Activated CD4-positive, alpha-beta T cell treated with anti-CD3 and anti-CD28 coated beads, Interleukin-2, amount 50 U/mL, for 16 hours (primary cell): ENCODE results near the gene NCOA6.
"Not testable (repeated sequence)": the region's sequence is repeated elsewhere in the genome, so short reads cannot be mapped to it uniquely, and the experiment has no call there.

Experiments used
- DNase-seq: peaks from one replicate; pipeline ENCODE4 v3.0.0-alpha.2; 2020

NCOA6 gene

DNA sequence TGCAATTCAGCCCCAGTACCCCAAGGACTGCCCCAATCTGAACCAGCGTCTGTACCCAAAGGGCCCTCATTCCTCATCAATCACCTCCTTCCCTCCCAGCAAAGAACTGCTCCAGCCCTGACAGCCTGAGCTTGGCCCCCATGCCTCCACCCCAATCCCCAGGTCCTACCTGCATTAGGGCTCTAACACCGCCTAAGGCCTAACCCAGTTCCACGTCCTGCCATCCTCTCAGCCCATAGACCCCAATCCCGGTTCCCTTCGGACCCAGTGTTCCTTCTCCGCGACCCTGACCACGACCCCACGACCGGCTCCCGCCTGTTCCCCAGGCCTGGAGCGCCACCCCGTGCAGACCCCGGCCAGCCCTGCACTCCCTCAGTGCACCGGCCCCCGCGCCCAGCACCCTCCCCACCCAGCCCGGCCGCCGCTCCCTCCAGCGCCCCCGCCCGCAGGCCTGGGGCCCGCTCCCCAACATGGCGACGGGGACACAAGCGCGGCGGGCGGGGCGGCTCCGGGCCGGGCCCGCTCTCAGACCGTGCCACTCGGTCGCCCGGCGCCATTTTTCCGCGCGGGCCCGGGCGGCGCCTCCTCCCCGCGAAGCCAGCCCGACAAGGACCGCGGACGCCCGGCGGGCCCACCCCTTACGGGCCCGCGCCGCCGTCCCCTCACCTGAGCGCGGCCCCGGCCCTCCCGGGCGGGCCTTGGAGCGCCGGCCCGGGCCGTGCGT is 483 bp downstream of the NCOA6 start:
- DNase-seq, result peak; percentile 64

DNA sequence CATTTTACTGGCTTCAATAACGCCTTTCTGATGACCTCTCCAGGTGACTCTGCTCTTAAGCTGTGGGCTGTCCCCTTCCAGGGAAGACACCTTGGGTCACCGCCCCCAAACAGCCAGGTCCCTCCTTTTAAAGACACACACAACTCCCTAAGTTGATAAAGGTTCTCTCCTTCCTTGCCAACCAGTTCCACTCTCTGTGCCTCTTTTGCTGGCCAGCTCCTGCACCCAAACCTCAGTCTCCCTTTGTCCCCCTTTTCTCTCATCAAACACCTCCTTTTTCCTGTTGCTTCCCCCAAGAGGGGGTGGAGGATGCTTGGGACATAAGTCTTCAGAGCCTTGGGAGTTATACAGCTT is 1.0 kb downstream of the NCOA6 start:
- DNase-seq, result peak; percentile 81

DNA sequence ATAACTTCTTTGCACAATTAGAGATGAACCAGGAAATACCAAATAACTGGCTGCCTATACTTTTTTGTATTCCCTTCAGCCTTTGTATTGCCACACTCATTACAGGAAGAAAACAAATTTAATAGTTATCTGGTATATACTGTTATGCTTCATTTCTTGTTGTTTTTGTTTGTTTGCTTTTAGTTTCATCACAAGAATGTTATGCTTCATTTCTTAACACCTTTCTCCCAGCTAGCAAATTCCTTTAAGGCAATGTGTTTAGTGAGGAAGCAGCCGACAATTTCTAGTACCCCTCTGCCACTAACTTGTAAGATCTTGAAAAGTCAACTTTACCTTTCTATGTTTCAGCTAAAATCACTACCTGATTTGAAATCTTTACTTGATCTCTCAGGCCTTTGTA is 1.4 kb downstream of the NCOA6 start:
- no peak for DNase-seq

DNA sequence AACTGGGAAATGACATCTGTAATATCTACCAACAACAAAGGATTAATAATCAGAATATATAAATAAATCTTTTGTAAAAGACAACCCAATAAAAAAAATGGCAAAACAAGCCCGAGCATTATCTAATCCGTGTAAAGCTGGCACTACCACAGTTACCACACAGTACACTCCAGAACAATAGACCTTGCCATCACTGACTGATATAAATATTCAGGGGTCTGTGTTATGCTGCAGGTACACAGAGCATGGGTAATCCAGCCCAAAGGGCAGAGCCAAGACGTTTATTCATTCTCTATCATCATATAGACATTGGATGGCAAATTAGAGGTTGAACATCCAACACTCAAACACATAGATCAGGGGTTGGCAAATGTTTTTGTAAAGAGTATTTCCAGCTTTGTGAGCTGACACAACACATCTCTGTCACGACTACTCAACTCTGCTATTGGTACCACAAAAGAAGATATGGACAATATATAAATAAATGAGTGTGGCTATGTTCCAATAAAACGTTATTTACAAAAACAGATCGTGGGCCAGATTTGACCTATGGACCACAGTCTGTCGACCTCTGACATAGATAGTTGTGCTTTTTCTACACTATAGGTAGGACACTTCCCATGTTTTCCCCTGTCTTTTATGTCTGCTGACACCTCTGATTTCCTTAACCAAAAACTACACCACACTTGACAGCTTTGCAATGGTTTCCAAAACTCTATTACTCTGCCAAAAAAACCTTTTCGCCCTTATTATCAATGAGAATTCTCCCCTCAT is 4.5 kb downstream of the NCOA6 start:
- DNase-seq, result no peak

DNA sequence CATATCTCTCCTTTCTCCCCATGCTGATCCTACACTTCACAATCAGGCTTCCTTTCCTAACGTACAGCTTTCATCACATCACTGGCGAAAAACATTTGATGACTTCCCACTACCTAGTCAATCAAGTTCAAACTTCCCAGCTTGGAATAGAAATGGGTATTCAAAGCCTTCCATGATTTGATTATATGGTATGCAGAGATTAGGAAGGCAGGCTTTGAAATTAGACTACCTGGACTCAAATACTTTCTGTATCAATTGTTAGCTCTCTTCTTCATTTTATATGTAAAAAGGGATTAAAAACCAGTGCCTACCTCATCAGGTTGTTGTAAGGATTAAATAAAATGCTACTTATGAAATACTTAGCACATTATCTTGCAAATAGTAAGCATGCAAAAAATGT is 7.7 kb downstream of the NCOA6 start:
- no peak for DNase-seq

DNA sequence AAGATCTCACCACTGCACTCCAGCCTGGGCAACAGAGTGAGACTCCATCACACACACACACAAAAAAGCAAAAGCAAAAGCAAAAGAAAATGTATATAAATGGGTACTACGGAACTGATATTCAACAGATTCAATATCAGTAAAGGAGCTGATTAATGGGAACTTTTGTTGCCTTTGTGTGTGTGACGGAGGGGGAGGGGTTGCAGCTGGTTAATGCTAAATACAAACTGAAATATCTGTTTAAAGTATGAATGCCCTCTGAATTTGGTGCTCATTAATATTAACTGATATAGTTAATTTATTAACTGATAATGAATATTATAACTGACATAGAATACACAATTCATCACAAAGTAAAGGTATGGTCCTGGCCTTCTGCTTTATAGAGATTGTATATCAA is 8.4 kb downstream of the NCOA6 start:
- no peak for DNase-seq

DNA sequence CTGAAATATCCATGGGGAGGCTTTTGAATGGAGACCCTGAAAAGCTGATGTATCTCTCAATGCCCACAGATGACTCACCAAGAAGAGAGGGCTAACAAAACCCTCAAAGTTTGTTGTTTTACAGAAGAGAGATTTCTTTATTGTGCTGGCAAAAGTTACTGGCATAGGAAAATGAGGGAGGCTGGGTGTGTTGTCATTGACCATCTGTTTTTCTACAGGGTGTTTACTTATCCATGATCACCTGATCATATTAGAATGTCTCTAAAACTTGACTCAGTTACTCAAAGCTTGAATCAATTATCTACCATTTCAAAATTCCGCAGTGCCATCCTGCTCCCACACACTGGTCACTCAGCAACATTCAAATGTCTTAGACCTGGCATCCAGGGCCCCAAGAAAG is 9.8 kb downstream of the NCOA6 start:
- DNase-seq, result no peak

DNA sequence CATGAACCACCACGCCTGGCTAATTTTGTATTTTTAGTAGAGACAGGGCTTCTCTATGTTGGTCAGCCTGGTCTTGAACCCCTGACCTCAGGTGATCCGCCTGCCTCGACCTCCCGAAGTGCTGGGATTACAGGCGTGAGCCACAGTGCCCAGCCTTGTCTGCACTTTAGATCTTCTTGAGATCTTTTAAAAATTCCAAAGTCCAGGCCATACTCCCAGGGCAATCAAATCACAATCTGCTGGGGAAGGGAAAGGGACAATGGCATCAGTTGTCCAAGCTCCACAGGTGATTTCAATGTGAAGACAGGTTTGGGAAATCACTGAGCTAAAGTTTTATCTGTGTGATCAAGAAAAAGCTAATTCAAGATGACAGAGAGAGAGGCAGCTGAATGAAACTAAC is 16.9 kb downstream of the NCOA6 start:
- no peak for DNase-seq

DNA sequence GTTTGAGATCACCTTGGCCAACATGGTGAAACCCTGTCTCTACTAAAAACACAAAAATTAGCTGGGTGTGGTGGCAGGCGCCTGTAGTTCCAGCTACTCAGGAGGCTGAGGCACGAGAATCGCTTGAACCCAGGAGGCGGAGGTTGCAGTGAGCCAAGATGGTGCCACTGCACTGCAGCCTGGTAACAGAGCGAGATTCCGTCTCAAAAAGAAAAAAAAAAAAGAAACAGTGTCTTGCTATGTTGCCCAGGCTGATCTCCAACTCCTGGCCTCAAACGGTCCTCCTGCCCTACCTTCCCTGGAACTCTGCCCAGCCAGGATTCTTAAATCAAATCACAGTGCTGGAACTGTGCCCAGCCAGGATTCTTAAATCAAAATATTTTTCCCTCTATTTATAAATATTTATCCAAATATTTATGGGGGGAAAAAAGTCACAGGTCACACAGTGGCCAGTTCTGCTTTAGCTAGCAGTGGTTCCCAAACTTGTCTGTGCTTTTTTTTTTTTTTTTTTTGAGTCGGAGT is 17.4 kb downstream of the NCOA6 start:
- DNase-seq, result not testable (repeated sequence)

DNA sequence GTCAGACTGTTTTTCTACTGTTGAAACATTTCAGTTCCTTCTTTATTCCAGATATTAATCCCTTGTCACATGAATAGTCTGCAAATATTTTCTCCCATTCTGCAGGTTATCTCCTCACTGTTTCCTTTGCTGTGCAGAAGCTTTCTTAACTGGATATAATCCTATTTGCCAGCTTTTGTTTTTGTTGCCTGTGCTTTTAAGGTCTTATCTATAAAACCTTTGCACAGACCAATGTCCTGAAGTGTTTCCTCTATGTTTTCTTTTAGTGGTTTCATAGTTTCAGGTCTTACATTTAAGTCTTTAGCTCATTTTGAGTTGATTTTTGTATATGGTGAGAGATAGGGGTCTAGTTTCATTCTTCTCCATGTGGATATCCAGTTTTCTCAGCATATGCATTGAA is 19.2 kb downstream of the NCOA6 start:
- no peak for DNase-seq

DNA sequence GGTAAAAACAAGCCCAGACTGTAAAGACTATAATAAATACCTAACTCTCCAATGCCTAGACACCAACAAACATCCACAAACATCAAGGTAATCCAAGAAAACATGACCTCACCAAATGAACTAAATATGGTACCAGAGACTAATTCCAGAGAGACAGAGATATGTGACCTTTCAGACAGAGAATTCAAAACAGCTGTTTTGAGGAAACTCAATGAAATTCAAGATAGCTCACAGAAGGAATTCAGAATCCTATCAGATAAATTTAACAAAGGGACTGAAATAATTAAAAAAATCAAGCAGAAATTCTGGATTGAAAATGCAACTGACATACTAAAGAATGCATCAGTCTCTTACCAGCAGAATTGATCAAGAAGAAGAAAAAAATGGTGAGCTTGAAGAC is 26.6 kb downstream of the NCOA6 start:
- DNase-seq, result no peak

DNA sequence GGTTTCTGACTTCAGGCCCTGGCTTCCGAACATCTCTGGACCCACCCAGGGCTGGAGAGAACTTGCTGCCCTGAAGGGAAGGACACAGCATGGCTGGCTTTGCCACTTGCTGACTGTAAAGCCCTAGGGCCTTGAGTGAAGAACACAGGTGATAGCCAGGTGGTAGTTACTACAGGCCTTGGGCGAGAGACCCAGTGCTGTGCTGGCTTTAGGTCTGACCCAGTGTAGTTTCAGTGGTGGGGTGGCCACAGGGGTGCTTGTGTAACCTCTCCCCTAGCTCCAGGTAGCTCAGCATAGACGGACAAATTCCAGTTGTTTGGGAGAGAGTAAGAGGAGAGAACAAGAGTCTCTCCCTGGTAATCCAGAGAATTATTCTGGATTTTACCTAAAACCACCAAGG is 27.1 kb downstream of the NCOA6 start:
- no peak for DNase-seq

DNA sequence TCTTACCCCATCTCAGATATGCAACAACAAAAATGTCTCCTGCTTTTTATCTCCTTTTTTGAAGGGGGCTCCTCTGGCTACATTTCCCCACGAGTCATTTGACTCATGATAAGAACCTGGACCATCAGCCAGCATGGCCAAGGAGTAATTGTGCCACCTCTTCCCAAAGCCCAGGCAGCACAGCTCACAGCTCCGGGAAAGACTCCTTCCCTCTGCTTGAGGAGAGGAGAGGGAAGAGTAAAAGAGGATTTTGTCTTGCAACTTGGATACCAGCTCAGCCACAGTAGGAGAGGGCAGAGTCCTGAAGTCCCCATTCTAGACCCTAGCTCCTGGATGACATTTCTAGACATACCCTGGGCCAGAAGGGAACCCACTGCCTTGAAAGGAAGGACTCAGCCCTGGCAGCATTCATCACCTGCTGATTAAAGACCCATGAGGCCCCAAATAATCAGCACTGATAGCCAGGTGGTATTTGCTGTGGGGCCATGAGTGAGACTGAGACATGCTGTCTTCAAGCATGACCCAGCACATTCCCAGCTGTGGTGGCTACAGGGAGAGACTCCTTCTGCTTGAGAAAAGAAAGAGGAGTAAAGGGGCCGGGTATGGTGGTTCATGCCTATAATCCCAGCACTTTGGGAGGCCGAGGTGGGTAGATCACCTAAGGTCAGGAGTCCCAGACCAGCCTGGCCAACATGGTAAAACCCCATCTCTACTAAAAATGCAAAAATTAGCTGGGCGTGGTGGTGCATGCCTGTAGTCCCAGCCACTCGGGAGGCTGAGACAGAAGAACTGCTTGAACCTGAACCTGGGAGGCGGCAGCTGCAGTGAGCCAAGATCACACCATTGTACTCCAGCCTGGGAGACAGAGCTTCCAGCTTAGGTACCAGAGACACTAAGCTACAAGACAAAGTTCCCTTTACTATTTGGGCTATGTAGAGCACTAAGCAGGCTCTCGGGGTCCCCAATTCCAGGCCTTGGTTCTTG is 28.1 kb downstream of the NCOA6 start:
- no peak for DNase-seq

DNA sequence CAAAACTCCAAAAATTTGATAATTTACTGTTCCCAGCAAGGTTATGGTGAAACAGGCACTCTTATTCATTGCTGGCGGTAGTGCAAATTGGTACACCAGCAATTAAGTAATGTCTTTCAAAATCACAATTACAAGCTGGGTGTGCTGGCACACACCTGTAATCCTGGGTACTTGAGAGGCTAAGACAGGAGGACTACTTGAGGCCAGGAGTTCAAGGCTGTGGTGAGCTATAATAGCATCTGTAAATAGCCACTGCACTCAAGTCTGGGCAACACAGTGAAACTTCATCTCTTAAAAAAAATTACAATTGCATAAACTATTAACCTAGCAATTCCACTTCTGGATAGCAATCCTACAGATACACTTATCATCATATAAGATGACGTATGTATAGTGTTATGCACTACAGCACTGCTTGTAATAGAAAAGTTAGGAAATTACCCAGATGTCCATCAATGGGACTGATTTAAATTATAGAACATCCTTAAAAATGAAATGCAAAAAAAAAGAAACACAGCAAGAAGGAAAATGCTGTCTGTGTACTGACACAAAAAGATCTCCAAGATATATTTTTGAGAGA is 31.4 kb downstream of the NCOA6 start:
- DNase-seq, result no peak

DNA sequence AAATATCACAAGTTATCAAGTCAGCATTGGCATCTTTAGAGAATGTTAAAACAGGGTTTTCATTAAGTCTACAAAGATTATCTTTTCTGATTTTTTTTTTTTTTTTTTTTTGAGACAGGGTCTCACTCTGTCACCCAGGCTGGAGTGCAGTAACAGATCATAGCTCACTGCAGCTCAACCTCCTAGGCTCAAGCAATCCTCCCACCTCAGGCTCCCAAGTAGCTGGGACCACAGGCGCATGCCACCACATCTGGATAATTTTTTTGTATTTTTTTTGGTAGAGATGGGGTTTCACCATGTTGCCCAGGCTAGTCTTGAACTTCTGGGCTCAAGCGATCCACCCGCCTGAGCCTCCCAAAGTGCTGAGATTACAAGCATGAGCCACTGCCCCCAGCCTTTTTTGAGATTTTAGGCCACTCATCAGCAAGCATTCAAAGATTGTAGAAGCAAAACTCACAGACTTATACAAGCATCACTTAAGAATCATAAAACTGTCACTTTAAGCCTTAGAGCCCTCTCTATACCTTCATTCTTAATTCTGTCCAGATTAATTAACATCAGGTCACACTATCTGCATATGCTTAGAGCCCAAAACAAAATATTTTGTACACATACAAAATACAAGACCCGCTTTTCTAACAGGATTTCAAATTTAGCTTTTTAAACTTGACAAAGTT is 32.6 kb downstream of the NCOA6 start:
- DNase-seq, result no peak

DNA sequence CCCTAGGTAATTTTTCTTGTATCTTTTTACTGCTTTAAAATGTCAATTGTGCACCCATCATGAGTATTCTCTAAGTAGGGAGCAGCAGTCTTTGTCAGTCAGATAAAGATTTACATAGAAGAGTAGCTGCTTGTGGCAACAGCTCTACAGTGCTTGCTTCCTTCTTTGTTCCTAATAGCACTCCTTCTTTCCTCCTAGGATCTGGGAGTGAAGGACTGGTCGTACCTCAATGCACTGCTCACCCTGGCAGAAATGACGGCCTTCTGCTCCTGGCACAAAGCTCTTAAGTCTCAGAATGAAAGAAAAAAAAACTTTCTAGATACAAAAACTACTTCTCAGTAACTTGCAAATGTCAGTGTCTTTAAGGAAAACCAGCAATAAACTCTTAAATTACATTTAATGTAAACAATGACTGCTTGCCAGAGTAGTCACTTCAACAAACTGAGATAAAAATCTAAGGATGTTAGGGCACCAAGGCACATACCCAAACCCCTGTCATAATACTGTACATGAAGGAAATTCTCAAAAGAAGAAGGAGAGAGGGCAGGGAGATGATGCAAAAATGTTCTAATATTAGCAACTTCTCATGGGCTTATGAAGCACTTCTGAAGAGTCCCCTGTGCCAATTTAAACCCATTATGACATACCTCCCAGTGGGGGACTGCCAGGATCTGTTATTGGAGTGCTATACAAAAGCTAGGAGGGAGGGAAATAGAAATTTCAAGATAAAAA is 34.0 kb downstream of the NCOA6 start:
- DNase-seq, result no peak

DNA sequence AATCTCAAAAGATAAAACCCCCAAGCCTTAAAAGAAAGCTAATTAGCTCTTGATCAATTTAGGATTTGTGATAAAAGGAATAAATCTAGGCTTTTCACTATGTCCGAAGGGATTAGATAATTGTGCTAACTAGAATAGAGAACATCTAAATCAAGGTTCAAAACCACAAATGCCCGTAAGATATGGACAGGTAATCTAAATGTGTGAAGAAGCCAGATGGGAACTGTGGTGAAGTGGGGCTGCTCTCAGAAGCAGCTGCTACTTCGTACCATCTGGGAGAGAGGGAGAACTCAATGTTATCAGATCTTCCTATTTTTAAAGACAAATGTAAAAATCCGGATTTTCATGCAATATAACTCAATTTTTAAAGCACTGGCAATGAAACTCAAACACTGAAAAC is 44.2 kb downstream of the NCOA6 start:
- no peak for DNase-seq

DNA sequence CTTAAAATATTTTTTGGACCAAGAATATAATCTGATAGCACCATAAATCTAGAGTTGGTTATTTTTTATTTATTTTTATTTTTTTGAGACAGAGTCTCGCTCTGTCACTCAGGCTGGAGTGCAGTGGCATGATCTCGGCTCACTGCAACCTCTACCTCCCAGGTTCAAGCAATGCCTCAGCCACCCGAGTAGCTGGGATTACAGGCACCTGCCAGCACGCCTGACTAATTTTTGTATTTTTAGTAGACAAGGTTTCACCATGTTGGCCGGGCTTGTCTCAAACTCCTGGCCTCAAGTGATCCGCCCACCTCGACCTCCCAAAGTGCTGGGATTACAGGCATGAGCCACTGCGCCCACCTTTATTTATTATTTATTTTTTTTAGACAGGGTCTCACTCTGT is 45.2 kb downstream of the NCOA6 start:
- not testable (repeated sequence) for DNase-seq

DNA sequence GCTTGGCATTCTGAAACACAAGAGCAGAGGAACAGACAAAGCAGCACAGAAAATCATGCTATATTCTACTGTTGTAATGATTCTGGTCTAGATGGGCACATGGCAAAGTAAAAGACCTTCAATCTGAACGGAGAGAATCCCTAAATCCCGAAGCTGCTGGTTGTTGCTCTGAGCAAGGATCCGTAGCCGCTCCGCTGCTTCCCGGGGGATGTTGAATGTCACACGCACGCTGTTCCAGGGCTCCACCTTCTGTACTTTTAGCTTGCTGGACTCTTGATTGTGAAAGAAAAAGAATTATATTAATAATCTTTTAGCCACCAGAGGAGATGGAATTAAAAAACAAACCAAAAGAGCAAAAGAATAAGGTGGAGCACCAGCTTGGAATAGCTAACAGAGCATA is 49.3 kb downstream of the NCOA6 start:
- no peak for DNase-seq

DNA sequence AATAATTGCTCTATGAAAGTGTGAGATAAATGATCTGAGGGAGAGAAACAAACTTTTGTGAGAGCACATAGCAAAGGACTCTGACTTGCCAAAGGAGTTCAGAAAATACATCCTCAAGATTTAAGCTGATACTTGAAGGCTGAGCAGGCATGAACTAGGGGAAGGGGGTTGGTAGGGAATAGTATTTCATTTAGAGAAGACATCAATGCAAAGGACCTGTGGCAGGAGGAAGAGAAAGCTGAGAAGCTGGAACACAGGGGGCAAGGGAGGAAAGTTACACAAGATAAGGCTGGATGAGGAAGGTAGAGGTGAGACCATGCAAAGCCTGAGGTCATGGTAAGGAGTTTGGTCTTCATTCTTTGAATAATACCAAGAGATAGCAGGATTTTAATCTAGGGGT is 50.6 kb downstream of the NCOA6 start:
- no peak for DNase-seq

DNA sequence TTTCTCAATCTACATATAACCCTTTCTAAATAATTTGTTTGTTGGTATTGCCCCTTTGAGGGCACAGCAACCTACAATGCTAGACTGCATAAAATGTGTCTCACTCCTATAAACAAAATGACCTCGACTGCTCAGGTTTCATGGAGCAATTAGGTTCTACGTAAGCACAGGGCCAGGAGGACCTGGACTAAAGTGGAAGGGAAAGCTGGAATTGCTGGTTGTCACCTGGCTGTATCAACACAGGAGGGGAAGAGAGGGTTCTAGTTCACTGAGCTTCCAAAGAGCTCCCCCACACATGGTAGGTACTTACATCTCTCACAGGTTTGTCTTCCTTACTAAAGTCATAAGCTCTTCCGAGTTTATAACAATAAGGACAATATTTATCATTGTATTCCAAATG is 51.0 kb downstream of the NCOA6 start:
- no peak for DNase-seq

DNA sequence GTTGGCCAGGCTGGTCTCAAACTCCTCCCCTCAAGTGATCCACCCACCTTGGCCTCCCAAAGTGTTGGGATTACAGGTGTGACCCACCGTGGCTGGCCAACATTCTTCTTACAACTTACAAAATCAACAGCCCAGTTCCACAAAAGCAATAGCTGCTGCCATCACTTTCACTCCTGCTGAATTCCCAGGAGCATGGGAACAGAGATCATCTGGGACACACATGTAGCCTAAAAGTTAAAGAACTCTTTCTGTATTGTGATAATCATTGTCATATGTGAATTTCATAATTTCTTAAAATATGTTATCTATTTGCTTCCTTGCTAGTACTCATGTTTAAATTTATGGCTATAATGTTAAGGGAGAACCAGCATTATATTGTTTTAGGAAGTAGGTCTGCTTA is 51.7 kb downstream of the NCOA6 start:
- DNase-seq, result no peak
